Prostate gland (tissue), 2 donors: ENCODE data around the gene MKRN1.

Experiments used
- CTCF ChIP-seq, 4 experiments: fragments of 200-600 bp in 2 of 4; fragments of 450-650 bp in 2 of 4; sonication (generic) in 2 of 4; IDR thresholded peaks; 1 replicate in 3 of 4; 2 replicates in 1 of 4; pipeline ENCODE4 v1.5.1; 2016 to 2019; ENCODE audit warnings: antibody characterized with exemption in 4 of 4, mild to moderate bottlenecking in 2 of 4, moderate library complexity in 2 of 4
- POLR2A ChIP-seq: fragments of 450-650 bp; IDR thresholded peaks from one replicate; pipeline ENCODE4 v1.6.1; 2016; ENCODE audit warnings: antibody characterized with exemption, mild to moderate bottlenecking

- TF ChIP-seq CTCF (IDR thresholded peaks at IDR 0.05) (no peak), POLR2A (no peak)
Measured at GRCh38 chr7:140448781-140449480, 30.4 kb downstream of the MKRN1 start.
